ENCODE results near the gene CLIP2. TPM values are rescaled to one million over a fixed set of nuclear protein-coding genes. Genes with fewer than 3 reads are reported as not detected.
"Not testable (repeated sequence)": the region's sequence is repeated elsewhere in the genome, so short reads cannot be mapped to it uniquely, and the experiment has no call there.

Gene CLIP2
- polyA plus RNA-seq (2011; rRNA removed) (4.0 and 5.6 TPM in 2 replicates), polyA minus RNA-seq (2011; rRNA and poly(A)+ RNA removed) (11.2 and 11.6 TPM in 2 replicates)

- POLR2A ChIA-PET = interaction anchor here (0.6 to 1.4 kb wide), 2 partner anchors 17 to 608 kb away, joined by 3 read pairs; no protein-coding TSS in a partner anchor
- CTCF ChIA-PET = interaction anchor here (0.9 to 3.7 kb wide), 9 partner anchors 13 to 221 kb away, joined by 3 to 15 read pairs (median 4); no protein-coding TSS in a partner anchor
- no peak for TF ChIP-seq CTCF (IDR thresholded peaks at IDR 0.05; ENCODE audit: insufficient read depth, low read depth, low read length)
- DNase-seq (ENCODE audit: low read depth) = no peak
- no peaks in the 10 kb centered on the region for H3K36me3 ChIP-seq (ENCODE audit: control insufficient read depth, insufficient read depth, low read length)
- H3K4me3 ChIP-seq (ENCODE audit: low read depth, low read length) = peak within 1 kb of the TSS; percentile 94
- H3K27me3 ChIP-seq (ENCODE audit: control insufficient read depth, insufficient read depth, low read length) = no peaks in the 10 kb centered on the region
Observed at GRCh38 chr7:74289018-74289658, at the start of gene CLIP2. CLIP2 (plus strand) TSS chr7:74289407; CDS start chr7:74317547, 28,140 bp downstream.

- CTCF ChIA-PET = interaction anchor here (0.7 kb wide), 1 partner anchor 20 kb away, joined by 5 read pairs; no protein-coding TSS in a partner anchor
- TF ChIP-seq CTCF (IDR thresholded peaks at IDR 0.05; ENCODE audit: insufficient read depth, low read depth, low read length) = no peak
- Histone ChIP-seq H3K4me3 (ENCODE audit: low read depth, low read length) (no peak overlapping the region), H3K27me3 (ENCODE audit: control insufficient read depth, insufficient read depth, low read length) (no peaks in the 10 kb centered on the region), H3K36me3 (ENCODE audit: control insufficient read depth, insufficient read depth, low read length) (peaks cover 13% of the 10 kb centered on the region)
- POLR2A ChIA-PET = no interaction called here
- no peak for DNase-seq (ENCODE audit: low read depth)
Observed at GRCh38 chr7:74240482-74240881, 48.7 kb upstream of the CLIP2 start.

GRCh38 chr7:74242122-74242443 is 47.1 kb upstream of the CLIP2 start:
- Histone ChIP-seq H3K27me3 (ENCODE audit: control insufficient read depth, insufficient read depth, low read length) (no peaks in the 10 kb centered on the region), H3K4me3 (ENCODE audit: low read depth, low read length) (no peak overlapping the region), H3K36me3 (ENCODE audit: control insufficient read depth, insufficient read depth, low read length) (peaks cover 13% of the 10 kb centered on the region)
- ChIA-PET POLR2A (no interaction called here), CTCF (no interaction called here)
- DNase-seq (ENCODE audit: low read depth) = no peak
- no peak for TF ChIP-seq CTCF (IDR thresholded peaks at IDR 0.05; ENCODE audit: insufficient read depth, low read depth, low read length)

- no peak for DNase-seq (ENCODE audit: low read depth)
- no peak overlapping the region for H3K4me3 ChIP-seq (ENCODE audit: low read depth, low read length)
- ChIA-PET CTCF (no interaction called here), POLR2A (no interaction called here)
- no peak for TF ChIP-seq CTCF (IDR thresholded peaks at IDR 0.05; ENCODE audit: insufficient read depth, low read depth, low read length)
- no peaks in the 10 kb centered on the region for H3K27me3 ChIP-seq (ENCODE audit: control insufficient read depth, insufficient read depth, low read length)
- H3K36me3 ChIP-seq (ENCODE audit: control insufficient read depth, insufficient read depth, low read length) = peaks cover 15% of the 10 kb centered on the region
Observed at GRCh38 chr7:74246497-74246896, 42.7 kb upstream of the CLIP2 start.

- H3K4me3 ChIP-seq (ENCODE audit: low read depth, low read length) = no peak overlapping the region
- no peak for DNase-seq (ENCODE audit: low read depth)
- CTCF ChIA-PET = interaction anchor here (1.2 to 1.6 kb wide), 2 partner anchors 15 to 42 kb away, joined by 3 to 5 read pairs; no protein-coding TSS in a partner anchor
- no peak for TF ChIP-seq CTCF (IDR thresholded peaks at IDR 0.05; ENCODE audit: insufficient read depth, low read depth, low read length)
- H3K27me3 ChIP-seq (ENCODE audit: control insufficient read depth, insufficient read depth, low read length) = no peaks in the 10 kb centered on the region
- POLR2A ChIA-PET = no interaction called here
- H3K36me3 ChIP-seq (ENCODE audit: control insufficient read depth, insufficient read depth, low read length) = peaks cover 12% of the 10 kb centered on the region
Observed at GRCh38 chr7:74248156-74248555, 41.1 kb upstream of the CLIP2 start.

- POLR2A ChIA-PET; H3K4me3 ChIP-seq (ENCODE audit: low read depth, low read length); DNase-seq (ENCODE audit: low read depth); H3K27me3 ChIP-seq (ENCODE audit: control insufficient read depth, insufficient read depth, low read length): not testable (repeated sequence)
- CTCF ChIA-PET = interaction anchor here (1.2 to 1.6 kb wide), 2 partner anchors 16 to 42 kb away, joined by 3 to 5 read pairs; no protein-coding TSS in a partner anchor
- peaks cover 12% of the 10 kb centered on the region for H3K36me3 ChIP-seq (ENCODE audit: control insufficient read depth, insufficient read depth, low read length)
Observed at GRCh38 chr7:74249058-74249457, 40.1 kb upstream of the CLIP2 start.
